ENCODE measurements around the gene EXOC4.

DNA sequence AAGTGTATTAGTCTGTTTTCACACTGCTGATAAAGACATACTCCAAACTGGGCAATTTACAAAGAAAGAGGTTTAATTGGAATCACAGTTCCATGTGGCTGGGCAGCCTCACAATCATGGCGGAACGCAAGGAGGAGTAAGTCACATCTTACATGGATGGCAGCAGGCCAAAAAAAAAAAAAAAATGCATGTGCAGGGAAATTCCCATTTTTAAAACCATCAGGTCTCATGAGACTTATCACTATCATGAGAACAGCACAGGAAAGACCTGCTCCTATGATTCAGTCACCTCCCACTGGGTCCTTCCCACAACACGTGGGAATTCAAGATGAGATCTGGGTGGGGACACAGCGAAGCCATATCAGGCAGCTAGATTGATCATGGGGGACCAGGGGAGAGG is 136.8 kb downstream of the EXOC4 start:
- TF ChIP-seq, protein P1, sequence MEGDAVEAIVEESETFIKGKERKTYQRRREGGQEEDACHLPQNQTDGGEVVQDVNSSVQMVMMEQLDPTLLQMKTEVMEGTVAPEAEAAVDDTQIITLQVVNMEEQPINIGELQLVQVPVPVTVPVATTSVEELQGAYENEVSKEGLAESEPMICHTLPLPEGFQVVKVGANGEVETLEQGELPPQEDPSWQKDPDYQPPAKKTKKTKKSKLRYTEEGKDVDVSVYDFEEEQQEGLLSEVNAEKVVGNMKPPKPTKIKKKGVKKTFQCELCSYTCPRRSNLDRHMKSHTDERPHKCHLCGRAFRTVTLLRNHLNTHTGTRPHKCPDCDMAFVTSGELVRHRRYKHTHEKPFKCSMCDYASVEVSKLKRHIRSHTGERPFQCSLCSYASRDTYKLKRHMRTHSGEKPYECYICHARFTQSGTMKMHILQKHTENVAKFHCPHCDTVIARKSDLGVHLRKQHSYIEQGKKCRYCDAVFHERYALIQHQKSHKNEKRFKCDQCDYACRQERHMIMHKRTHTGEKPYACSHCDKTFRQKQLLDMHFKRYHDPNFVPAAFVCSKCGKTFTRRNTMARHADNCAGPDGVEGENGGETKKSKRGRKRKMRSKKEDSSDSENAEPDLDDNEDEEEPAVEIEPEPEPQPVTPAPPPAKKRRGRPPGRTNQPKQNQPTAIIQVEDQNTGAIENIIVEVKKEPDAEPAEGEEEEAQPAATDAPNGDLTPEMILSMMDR (IDR thresholded peaks at IDR 0.05): no peak
- no peak for TF ChIP-seq SIN3A (IDR thresholded peaks at IDR 0.05; ENCODE audit: borderline replicate concordance, insufficient read depth, low read depth, low read length)

All from Panc1 (cell line).